Sigmoid colon (tissue), 7 donors: ENCODE results near the gene TTC9B. TPM values are rescaled to one million over a fixed set of nuclear protein-coding genes. Genes with fewer than 3 reads are reported as not detected.

Source experiments
- DNase-seq: peaks from one replicate; pipeline ENCODE4 v3.0.0-alpha.2; 2019
- H3K27ac ChIP-seq, 4 donors: fragments of 200-600 bp; sonication (generic); one replicate each; pipeline ENCODE4 v1.5.1; 2016 to 2019; ENCODE audit warnings: mild to moderate bottlenecking in 1 of 4
- H3K27me3 ChIP-seq, 3 donors: fragments of 200-600 bp; sonication (generic); one replicate each; pipeline ENCODE4 v1.5.1; 2019; ENCODE audit warnings: mild to moderate bottlenecking in 1 of 3
- H3K36me3 ChIP-seq, 4 donors: fragments of 200-600 bp; sonication (generic); one replicate each; pipeline ENCODE4 v1.5.1; 2016 to 2019
- H3K4me1 ChIP-seq, 4 donors: fragments of 200-600 bp; sonication (generic); one replicate each; pipeline ENCODE4 v1.5.1; 2017 to 2019
- H3K4me3 ChIP-seq, 4 donors: fragments of 200-600 bp; sonication (generic); one replicate each; pipeline ENCODE4 v1.5.1; 2017 to 2019; ENCODE audit warnings: mild to moderate bottlenecking in 2 of 4, moderate library complexity in 1 of 4
- H3K9me3 ChIP-seq, 4 donors: fragments of 200-600 bp in 3 of 4; sonication (generic) in 3 of 4; one replicate each; pipeline versions ENCODE4 v1.5.1 to v1.6.1; 2013 to 2019
- CTCF ChIP-seq, 4 experiments: fragments of 450-650 bp in 3 of 4; fragments of 200-600 bp in 1 of 4; IDR thresholded peaks; one replicate each; pipeline ENCODE4 v1.5.1; 2016 to 2019; ENCODE audit warnings: antibody characterized with exemption in 4 of 4, mild to moderate bottlenecking in 3 of 4, moderate library complexity in 2 of 4
- EP300 ChIP-seq, 4 donors: sonication (generic); formaldehyde crosslinking; IDR thresholded peaks; one replicate each; pipeline ENCODE4 v1.6.1; 2017; ENCODE audit warnings: antibody characterized with exemption in 4 of 4
- POLR2A ChIP-seq, 2 donors: fragments of 450-650 bp; IDR thresholded peaks; one replicate each; pipeline ENCODE4 v1.6.1; 2016; ENCODE audit warnings: antibody characterized with exemption in 2 of 2, mild to moderate bottlenecking in 2 of 2, moderate library complexity in 2 of 2
- POLR2AphosphoS5 ChIP-seq, 4 donors: sonication (generic); formaldehyde crosslinking; IDR thresholded peaks; one replicate each; pipeline ENCODE4 v1.6.1; 2017; ENCODE audit warnings: antibody characterized with exemption in 4 of 4
- WGBS, 2 donors: extraction: QIAGEN DNeasy Blood & Tissue Kit; methylation state at CpG; one replicate each; pipeline ENCODE4 v1.1.7; 2013; 5-methylcytosine and 5-hydroxymethylcytosine counted together
- intact Hi-C: fragments of 100-400 bp; cut with DNase I; formaldehyde crosslinking; loops from one replicate; pipeline ENCODE4 v1.15.1; 2023
- polyA plus RNA-seq, 3 donors: library from polyadenylated mRNA; stranded (reverse); fragments of 200-250 nt; gene quantifications; one replicate each; pipeline ENCODE4 v1.2.3, GENCODE V29; 2013
- total RNA-seq, 4 donors: library from RNA; depleted of rRNA; stranded (reverse); fragments of >200 nt; gene quantifications; one replicate each; pipeline ENCODE4 v1.1.0, GENCODE V29; 2016
- donor health status: healthy with polysubstance abuse.
- donor health status: Bipolar disorder and iron deficiency.
- donor health status: healthy.

The TTC9B gene
- total and polyA plus RNA-seq, 7 donors: 0.34 to 5.0 (median 1.1) TPM; not detected in 4

GRCh38 chr19:40229926-40230417 lies 11.8 kb upstream of the TTC9B start:
- no peak for DNase-seq
- H3K27me3 ChIP-seq: peaks cover 10 to 23% (median 18%) of the 10 kb centered on the region in 3 donors
- TF ChIP-seq POLR2A (IDR thresholded peaks at IDR 0.05) (no peak), POLR2AphosphoS5 (IDR thresholded peaks at IDR 0.05) (no peak), EP300 (IDR thresholded peaks at IDR 0.05) (no peak), CTCF (IDR thresholded peaks at IDR 0.05) (no peak)
- H3K4me3 ChIP-seq: no peak overlapping the region
- H3K27ac ChIP-seq: no peak overlapping the region
- no peaks in the 10 kb centered on the region for H3K9me3 ChIP-seq
- peaks cover 3 to 25% (median 15%) of the 10 kb centered on the region in 4 donors for H3K36me3 ChIP-seq
- intact Hi-C loops: no loop called here
- WGBS, 2 donors: 75 to 82% methylated on average over 4 of the region's 4 CpGs
- peaks cover 0 to 30% (median 27%) of the 10 kb centered on the region in 4 donors for H3K4me1 ChIP-seq

- Histone ChIP-seq H3K9me3 (no peaks in the 10 kb centered on the region), H3K36me3 (peaks cover 0 to 20% (median 11%) of the 10 kb centered on the region in 4 donors), H3K4me1 (peaks cover 0 to 30% (median 27%) of the 10 kb centered on the region in 4 donors), H3K27me3 (peaks cover 10 to 28% (median 23%) of the 10 kb centered on the region in 3 donors), H3K4me3 (no peak overlapping the region), H3K27ac (no peak overlapping the region)
- DNase-seq: no peak
- TF ChIP-seq CTCF (IDR thresholded peaks at IDR 0.05): no peak
- no peak for TF ChIP-seq POLR2AphosphoS5 (IDR thresholded peaks at IDR 0.05)
- TF ChIP-seq POLR2A (IDR thresholded peaks at IDR 0.05): no peak
- no peak for TF ChIP-seq EP300 (IDR thresholded peaks at IDR 0.05)
- WGBS, 2 donors: 39 to 46% methylated on average over 3 of the region's 3 CpGs
- intact Hi-C loops: no loop called here
Observed at GRCh38 chr19:40229484-40229883, 11.3 kb upstream of the TTC9B start.

GRCh38 chr19:40228863-40229262 lies 10.7 kb upstream of the TTC9B start:
- Histone ChIP-seq H3K27ac (no peak overlapping the region), H3K9me3 (no peaks in the 10 kb centered on the region), H3K4me1 (peaks cover 0 to 30% (median 27%) of the 10 kb centered on the region in 4 donors), H3K4me3 (no peak overlapping the region), H3K36me3 (peaks cover 0 to 13% (median 8%) of the 10 kb centered on the region in 4 donors), H3K27me3 (peaks cover 12 to 34% (median 29%) of the 10 kb centered on the region in 3 donors)
- no peak for DNase-seq
- 89 to 93% methylated on average over 5 of the region's 5 CpGs for WGBS, 2 donors
- TF ChIP-seq POLR2AphosphoS5 (IDR thresholded peaks at IDR 0.05): no peak
- TF ChIP-seq POLR2A (IDR thresholded peaks at IDR 0.05): no peak
- no peak for TF ChIP-seq CTCF (IDR thresholded peaks at IDR 0.05)
- TF ChIP-seq EP300 (IDR thresholded peaks at IDR 0.05): no peak
- intact Hi-C loops: no loop called here

DNA sequence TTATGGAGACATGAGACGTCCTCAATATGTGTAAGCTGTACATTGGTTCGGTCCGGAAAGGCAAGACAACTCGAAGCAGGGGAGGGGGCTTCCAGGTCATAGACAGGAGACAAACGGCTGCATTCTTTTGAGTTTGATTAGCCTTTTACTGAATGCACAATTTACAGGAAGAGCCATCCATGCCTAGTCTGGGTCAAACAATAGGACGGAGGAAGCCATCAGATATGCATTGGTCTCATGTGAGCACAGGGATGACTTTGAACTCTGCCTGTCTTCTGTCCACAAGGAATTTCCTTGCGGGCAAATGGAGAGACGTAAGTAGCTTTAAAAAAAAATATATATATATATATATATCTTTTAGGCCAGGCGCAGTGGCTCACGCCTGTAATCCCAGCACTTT lies 10.2 kb upstream of the TTC9B start:
- WGBS, 2 donors: 51 to 58% methylated on average over 10 of the region's 10 CpGs
- intact Hi-C loops: no loop called here
- Histone ChIP-seq H3K9me3 (no peaks in the 10 kb centered on the region), H3K4me3 (no peak overlapping the region), H3K36me3 (peaks cover 0 to 8% (median 6%) of the 10 kb centered on the region in 4 donors), H3K27ac (no peak overlapping the region), H3K27me3 (peaks cover 16 to 39% (median 34%) of the 10 kb centered on the region in 3 donors), H3K4me1 (peaks cover 0 to 32% (median 28%) of the 10 kb centered on the region in 4 donors)
- TF ChIP-seq EP300 (IDR thresholded peaks at IDR 0.05) (no peak), POLR2AphosphoS5 (IDR thresholded peaks at IDR 0.05) (no peak), CTCF (IDR thresholded peaks at IDR 0.05) (no peak), POLR2A (IDR thresholded peaks at IDR 0.05) (no peak)
- DNase-seq: no peak
